SHP77 treated with DMSO at 0.1 percent for 48 hours (cell line): ENCODE data around the gene NAPEPLD.

Experiments
- DNase-seq: peaks from one replicate; lab custom pipeline; 2025; lab: John Stamatoyannopoulos, UW

The NAPEPLD gene

DNA sequence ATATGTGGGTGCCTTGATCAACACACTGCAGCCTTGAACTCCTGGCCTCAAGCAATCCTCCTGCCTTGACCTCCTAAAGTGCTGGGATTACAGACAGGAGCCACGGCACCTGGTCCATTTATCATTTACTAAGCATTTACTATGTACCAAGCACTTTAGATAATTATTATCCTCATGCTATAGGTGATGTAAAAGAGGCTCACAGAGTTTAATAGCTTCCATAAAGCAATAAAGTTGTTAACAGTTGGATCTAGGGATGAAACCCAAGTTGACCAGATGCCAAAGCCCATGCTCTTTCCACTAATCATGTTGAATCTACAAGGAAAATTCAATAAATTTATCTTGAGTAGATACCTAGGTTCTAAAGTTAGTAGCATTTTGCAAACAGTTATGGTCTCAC lies 5.0 kb downstream of the NAPEPLD start:
- DNase-seq, result no peak

DNA sequence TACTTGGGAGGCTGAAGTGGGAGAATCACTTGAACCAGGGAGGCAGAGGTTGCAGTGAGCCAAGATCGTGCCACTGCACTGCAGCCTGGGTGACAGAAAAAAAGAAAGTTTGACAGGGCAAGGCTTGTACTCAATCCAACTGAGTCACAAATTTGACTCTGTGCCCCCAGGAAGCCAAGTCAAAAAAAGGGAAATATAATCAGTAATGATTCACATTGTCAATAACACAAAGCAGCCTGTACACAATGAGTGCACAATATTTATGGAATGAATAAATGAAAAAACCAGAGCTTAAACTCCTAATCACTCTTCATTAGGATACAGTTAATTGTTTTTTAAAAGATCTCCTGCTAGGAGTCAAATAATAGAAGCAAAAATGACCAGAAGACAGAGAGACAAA lies 6.4 kb downstream of the NAPEPLD start:
- no peak for DNase-seq

DNA sequence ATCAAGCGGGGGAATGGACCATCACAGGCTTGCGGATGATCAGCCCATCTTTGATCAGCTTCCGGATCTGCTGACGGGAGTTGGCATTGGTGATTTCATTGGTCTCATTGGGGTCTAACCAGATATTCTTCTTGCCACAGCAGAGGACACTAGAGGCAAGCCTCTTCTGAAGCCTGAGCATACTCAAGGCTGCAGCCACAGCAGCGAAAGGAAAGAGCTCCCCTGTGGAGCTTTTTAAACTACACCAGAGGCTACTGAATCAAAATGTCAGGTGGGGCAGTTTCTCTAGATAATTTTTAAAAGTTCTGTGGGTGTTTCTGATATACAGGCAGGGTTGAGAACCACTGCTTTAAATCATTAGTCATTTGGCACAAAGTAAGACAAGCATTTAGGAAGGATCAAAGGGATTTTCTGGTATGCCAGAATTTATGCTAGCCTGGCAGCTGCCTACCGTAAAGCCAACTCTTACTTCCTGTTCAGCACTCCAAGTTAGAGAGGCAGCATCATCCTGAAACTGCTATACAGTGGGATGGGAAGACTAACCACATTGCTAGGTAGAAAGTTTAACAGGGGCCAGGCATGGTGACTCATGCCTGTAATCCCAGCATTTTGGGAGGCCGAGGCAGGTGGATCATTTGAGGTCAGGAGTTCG lies 7.0 kb downstream of the NAPEPLD start:
- DNase-seq, result no peak

DNA sequence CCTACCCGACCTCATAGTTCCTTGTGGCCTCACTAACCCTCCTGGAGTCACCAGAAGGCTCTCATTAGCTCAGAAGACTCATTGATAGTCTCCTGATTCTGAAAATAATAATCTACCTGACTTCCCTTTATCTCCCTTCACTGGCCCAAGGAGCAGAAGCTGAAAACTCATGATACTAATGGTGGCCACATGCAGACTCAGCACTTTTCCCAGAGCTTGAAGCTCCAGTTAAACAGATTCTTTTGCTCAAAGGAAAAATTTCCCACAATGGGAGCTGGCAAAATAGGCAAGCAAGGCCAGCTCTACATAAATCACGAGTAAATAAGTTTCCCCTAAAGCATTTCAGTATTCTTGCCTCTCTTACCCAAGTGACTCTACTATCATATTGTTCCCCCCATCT lies 8.2 kb downstream of the NAPEPLD start:
- no peak for DNase-seq

DNA sequence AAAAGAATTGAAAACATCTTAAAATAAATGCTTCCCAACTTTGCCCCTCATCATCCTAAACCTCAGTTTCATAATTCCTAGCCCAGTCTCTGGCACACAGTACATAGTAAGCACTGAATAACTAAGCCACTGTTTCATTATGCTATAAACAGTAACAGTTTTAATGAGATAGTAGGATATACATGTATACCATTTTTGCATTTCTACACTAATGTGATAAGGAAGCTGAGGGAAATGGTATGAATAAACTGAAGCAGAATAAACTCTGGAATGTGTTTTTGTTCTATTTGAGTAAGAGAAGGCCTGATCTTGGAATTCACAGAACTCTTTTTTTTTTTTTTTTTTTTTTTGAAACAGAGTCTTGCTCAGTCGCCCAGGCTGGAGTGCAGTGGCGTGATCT lies 8.8 kb downstream of the NAPEPLD start:
- DNase-seq, result no peak

DNA sequence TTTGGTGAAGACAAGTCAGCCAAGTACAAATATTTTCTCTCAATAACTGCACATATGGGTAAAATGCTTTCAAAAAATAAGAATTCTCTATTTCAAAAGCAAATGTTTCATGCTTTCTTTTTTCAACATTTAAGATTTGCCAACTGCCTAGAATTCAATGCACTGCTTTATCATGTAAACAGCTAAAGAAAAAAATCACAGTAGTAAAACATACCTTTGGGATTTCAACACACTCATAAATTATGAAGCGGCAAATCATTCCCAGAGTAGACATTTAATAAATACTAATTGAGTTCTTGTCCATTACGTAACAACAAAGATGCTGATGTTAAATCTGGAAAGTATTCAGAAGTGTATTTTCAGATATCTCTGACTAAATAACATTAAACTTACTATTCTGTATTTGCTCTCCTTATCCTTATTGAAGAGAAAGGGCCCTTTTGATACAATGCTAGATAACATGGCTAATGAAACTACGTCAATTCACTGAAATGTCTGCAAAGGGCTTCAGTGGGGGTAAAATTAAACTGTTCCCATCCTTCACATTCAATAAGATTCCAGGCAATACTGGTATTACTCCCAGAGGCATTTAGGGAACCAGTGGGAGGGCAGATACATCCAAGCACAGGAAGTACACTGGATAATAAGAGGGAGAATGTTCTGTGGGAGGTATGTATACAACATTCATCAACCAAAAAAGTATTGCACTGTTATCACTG lies 13.9 kb downstream of the NAPEPLD start:
- no peak for DNase-seq

DNA sequence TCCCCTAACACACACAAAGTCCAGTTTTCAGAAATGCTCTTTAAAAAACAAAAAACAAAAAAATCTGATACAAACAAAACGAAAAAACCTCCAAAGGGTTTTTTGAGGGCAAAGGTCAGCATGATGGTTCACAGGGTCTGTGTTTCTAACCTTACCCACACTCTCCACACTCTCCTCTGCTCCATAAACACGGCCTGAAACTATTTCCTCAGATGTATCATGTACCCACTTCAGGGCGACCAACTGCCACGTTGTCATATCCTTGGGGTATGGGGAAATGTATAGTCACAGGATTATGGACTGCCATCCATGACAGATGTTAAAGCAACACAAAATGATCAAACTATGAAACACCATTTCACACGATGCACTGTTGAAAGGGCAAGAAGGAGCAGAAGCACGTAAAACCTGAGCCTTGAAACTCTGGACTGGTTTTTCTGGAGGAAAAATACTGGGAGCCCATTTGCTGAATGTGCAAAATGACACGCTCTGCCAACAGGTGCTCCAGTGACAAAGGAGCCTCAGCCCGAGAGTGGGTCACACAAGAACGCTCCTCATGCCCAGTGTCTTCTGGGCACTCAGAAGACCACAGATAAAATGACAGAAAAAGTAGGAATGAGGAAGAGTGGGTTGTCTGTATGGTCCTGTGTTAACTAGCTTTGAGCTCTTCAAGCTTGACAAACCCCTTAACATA lies 15.8 kb downstream of the NAPEPLD start:
- DNase-seq, result no peak

DNA sequence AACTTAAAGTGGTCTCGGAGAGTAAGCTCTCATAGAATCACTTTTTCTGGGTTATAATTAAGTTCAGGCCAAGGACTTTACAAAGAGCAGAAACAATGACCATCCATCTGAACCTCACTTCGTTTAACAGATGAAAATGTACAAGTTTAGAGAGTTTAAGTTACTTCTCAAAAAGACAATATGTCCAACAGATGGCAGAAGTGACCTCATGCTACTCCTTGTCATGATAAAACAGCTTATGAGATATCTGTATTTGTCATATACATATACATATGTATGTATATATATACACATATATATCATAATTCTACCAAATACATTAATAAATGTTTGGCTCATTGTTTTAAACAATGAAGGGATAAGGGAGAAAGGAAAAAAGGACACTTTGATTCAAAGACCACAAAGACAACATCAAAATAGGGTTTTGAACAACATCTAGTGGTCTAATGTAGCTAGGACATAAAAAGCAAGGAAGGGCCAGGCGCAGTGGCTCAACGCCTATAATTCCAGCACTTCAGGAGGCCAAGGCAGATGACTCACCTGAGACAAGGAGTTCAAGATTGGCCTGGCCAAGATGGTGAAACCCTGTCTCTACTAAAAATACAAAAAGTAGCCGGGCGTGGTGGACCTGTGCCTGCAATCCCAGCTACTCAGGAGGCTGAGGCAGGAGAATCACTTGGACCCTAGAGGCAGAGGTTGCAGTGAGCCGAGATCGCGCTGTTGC lies 17.8 kb downstream of the NAPEPLD start:
- no peak for DNase-seq

DNA sequence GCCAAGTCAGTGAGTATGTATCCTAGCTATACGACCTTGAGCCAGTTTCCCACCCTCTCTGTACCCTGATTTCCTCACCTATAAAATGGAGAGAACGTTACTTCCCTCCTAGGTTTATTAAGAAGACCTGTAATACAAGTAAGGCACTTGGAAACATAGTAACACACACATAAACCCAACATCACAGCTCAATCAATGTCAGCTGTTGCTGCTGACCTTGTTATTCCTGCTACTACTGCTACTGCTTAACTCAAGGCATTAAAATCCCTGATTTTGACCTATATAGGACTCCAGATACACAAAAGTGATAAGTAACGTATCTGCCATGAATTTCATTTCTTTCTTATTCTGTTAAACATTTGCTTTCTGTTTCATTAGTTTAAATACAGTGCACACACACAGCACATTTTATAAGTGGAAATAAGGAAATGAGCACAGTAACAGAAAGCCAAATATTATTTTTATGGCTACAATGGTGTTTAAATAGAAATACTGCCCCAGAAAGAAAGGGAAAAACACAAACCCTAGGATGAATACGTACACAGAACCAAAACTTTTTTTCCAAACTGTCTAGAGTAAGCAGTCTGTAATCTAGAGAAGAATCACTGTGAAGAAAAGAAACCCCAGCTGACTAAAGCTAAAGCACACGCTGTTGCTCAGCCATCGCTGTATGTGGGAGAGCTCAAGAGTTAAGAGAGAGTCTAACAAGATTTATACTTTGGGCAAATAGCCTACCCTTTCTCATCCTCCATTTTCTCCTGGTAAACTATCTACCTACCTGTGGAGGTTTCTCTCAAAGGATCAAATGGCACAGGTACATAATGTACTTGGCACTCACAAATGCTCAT lies 19.0 kb downstream of the NAPEPLD start:
- DNase-seq, result no peak

DNA sequence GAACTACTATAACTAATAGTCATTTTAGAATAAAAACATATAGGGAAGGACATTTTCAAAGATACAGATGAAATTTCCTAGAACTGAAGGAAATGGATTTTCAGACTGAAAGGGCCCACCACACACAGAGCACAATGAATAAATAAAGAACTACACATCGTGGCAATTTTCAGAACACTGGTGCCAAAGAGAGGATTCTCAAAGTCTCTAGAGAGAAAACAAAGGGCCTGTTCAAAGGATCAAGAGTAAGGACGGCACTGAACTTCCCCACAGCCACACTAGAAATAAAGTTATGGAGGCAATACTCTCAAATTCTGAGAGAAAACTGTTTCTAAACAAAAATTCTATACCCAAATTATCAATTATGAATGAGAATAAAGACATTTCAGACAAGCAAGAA lies 21.9 kb downstream of the NAPEPLD start:
- no peak for DNase-seq

DNA sequence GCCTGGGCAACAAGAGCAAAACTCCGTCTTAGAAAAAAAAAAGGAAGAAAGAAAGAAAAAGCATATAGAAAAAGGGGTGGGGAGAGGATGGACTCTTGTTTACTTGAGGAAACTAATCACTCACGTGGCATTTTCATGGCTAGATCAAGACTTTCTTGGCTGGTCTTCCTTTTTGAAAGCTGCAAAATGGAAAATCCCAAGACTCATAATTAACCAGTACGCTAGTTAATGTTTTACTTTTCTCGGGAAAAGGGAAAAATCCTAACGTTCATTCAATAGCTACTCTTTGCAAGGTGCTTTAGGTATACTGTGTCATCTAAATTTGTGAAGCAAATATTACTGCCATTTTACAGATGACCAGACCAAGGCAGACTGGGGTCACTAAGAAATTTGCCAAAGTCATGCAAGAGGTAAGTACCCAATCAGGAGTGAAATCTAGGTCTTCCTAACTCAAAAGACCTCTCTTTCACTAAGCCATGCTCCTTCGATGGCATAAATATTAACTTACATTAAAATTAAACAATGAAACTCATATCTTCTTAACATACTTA lies 24.4 kb downstream of the NAPEPLD start:
- no peak for DNase-seq

DNA sequence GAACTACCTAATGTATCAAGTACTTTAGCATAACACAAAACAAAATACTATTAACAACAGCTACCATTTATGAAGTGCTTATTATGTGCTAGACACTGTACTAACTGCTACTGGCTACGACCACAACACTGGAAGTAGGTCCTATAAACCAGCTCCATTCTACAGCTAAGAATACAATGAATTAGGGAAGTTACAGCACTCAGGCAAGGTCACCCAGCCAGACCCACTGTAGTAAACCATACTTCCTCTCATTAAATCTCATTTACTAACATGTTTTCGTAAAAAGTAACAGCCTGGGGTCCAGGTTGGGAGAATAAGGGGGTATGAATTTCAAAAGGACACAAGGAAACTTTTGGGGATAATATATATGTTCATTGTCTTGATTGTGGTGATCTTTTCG lies 25.4 kb downstream of the NAPEPLD start:
- no peak for DNase-seq

DNA sequence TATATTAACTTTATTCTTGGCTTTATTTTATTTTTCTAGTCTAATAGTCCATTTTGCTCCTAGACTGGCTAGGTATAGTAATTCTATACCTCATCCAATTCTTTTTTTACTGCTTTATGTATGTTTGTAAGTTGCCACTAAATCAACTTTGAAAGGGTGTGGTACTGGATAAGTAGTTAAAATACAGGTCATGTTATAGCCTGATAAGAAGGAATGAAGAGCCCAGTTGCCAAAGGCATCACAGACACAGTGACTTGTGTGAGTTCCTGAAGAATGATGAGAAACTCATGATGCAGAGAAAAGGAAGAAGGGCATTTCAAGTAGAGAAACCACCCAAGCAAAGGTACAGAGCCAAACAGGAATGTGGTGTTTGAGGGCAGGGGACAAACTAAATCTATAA lies 27.3 kb downstream of the NAPEPLD start:
- DNase-seq, result no peak

DNA sequence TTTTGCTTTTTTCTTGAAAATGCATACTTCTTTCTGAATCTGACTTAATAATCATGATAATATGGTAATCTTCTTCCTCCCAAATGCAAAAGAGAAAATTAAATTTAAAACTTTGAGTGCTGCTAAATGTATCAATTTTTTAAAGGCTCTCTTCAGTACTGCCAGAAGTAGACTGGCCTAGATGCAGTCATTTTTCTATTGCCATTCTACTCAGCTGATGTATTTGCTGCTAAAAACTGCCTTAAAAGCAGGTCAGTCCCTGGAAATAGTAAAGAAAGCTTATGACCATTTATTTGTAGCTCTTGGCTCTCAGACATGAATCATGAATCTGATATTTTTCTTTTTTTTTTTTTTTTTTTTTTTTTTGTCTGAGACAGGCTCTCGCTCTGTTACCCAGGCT lies 28.5 kb downstream of the NAPEPLD start:
- no peak for DNase-seq

DNA sequence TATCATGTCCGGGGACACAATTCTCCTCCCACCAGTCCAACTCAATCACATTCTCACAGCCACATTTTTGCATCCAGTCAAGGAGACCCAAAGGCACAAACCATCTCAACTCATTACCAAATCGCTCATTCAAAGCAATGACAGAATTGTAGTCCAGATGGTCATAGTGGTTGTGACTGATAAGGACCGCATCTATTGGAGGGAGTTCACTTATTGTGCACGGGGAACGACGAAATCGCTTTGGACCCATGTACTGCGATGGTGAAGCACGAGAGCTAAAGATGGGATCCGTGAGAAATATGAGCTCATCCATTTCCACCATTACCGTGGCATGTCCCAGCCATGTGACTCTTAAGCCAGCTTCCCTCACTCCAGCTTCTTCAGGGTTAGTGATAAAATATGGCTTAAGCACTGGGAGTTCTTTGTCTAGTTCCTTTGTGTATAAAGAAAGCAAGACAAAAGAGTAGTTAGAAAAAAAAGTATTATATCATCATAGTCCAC lies 29.1 kb downstream of the NAPEPLD start:
- DNase-seq, result no peak

DNA sequence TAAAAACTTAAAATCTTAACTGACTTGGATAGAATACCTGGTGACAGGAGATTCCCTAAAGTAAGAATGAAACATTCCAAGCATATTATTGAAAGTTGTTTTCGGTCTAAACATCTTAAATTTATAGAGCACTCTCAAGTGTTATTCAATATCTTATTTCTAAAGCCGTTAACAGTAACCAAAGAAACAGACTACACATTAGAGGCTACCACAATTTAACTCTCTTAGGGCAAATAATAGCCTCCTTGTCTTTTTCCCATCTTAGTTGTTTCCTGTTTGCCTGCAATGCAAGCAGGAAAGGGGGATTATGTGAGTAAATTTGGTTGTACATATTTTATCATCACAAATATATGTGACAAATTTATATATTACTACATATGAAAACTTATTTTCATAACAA lies 31.4 kb downstream of the NAPEPLD start:
- no peak for DNase-seq

DNA sequence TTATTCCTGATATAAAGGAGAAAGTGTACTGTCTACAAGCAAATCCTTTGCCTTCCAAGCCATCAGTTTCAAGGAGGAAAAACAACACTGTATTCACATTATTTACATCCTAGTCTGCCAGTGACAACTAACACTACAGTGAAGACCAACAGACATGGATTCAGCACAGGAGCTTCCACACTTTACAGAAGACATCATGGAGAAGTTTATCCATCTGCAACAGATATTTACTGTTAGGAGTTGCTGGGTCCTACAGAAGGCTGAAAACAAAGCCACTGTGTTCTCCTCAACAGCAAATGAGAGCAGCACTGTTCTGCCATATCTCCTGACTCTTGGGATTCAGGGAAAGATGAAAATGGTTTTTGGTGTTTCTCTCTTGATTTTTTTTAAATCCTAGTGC lies 31.9 kb downstream of the NAPEPLD start:
- no peak for DNase-seq

DNA sequence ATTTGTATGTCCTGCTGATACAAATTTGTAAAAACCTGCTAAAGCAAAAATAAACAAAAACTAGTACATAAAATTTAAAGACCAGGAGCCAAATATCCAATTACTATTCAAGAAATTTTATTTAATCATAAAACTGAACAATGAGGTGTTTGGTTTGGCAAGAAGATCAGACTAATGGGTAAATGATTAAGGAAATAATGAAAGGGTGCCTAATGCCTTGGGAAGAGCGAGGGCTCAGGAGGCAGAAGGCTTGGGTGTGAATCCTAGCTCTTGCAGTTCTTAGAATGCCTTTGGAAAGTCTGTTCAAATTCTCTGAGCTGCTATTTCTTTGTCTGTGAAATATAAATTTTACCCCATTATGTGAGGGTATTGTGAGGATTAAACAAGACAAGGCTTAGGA lies 32.4 kb downstream of the NAPEPLD start:
- no peak for DNase-seq

DNA sequence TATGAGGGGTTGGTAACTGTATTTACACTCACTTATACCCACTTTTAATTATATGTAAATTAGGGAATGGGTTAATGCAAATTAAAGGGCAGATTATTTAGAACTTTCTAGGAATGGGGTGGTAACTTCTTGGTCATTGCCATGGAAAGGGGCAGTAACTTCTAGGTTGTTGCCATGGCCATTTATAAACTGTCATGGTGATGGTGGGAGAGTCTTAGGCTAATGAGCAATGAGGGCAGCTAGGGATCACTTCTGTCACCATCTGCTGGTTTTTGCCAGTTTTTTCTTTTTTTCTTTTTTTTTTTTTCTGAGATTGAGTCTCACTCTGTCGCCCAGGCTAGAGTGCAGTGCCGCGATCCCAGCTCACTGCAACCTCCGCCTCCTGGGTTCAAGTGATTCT lies 33.1 kb downstream of the NAPEPLD start:
- no peak for DNase-seq

DNA sequence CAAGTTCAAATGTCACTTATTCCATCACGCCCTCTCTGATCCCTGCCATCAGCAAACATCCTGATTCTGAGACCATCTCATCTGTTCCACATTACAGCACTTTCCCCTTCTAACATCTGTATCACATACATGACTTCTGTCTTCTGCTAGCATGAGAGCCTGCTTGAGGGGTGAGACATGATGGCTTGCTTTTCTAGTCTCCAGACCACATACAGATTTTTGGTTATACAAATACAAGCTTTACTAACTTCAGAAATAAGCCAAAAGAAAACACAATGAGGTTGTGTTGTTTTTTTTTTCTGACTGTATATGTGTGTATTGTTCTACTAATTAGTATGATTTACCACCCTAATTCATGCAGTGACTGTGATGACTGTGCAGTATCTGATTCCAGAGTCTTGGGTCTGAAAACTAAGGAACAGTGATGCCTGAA lies 34.3 kb downstream of the NAPEPLD start:
- DNase-seq, result no peak

DNA sequence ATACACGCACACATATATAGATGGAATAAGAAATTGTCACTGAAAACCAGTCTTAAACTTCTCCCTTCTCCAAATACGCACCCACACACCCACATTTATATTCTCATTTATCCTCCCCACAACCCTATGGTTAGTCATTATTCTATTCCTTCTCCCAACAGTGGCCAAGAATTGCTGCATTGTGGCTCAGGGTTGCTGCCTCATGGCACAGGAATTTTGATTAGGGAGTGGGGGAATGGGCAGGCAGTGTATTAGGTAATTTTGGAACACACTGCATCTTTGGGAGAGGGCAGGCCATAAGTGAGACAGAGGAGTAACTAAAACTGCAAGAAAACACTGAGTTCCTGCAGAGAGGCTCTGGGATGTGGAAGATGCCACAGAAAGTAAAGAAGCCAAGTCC lies 35.7 kb downstream of the NAPEPLD start:
- DNase-seq, result no peak
